Fibroblast of lung (primary cell): Measurements from ENCODE around the gene LRRK1.

ENCODE experiments used
- EZH2 ChIP-seq: IDR thresholded peaks from 2 replicates; pipeline ENCODE4 v1.5.1; 2012; ENCODE audit warnings: low read length, control low read depth, mild to moderate bottlenecking; ENCODE audit errors: missing control alignments
- TF ChIP-seq, protein P1 (sequence below), 2 donors: IDR thresholded peaks in 1 of 2; conservative IDR thresholded peaks in 1 of 2; 1 replicate in 1 of 2; 2 replicates in 1 of 2; pipeline ENCODE4 v1.5.1; 2011 to 2012; ENCODE audit warnings: low read length in 2 of 2, control low read depth in 1 of 2, inconsistent platforms in 1 of 2, low read depth in 1 of 2, mild to moderate bottlenecking in 1 of 2

DNA sequence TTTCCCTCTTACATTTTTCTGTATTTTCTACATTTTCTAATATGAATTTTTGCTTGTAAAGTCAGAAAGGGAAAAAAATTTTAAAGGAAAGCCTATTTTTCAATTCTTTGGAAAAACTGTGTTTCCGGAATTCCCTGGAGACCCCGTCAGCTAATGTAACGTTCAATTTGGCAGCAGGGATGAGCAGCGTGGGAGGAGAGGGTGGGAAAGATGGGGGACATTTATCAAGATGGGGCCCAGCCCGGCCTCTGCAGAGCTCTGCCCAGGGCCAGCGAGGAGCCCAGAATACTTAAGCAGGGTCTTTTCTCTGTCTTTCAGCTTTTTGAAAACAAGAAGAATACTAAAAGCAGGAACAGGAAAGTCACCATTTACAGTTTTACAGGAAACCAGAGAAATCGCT, 129.0 kb downstream of the LRRK1 start:
- TF ChIP-seq, protein P1, sequence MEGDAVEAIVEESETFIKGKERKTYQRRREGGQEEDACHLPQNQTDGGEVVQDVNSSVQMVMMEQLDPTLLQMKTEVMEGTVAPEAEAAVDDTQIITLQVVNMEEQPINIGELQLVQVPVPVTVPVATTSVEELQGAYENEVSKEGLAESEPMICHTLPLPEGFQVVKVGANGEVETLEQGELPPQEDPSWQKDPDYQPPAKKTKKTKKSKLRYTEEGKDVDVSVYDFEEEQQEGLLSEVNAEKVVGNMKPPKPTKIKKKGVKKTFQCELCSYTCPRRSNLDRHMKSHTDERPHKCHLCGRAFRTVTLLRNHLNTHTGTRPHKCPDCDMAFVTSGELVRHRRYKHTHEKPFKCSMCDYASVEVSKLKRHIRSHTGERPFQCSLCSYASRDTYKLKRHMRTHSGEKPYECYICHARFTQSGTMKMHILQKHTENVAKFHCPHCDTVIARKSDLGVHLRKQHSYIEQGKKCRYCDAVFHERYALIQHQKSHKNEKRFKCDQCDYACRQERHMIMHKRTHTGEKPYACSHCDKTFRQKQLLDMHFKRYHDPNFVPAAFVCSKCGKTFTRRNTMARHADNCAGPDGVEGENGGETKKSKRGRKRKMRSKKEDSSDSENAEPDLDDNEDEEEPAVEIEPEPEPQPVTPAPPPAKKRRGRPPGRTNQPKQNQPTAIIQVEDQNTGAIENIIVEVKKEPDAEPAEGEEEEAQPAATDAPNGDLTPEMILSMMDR (conservative IDR thresholded peaks at IDR 0.05 in 1 of 2, IDR thresholded peaks at IDR 0.05 in 1 of 2; ENCODE audit: low read depth in 1 of 2, low read length in 2 of 2): no peak
- no peak for TF ChIP-seq EZH2
